Stimulated activated CD8-positive, alpha-beta memory T cell treated with anti-CD3 and anti-CD28 coated beads, Interleukin-4, amount 100 ng/mL, for 48 hours (primary cell): ENCODE results near the gene PRR36.
A peak's percentile ranks its signal among the peaks of the same experiment; 100 is the strongest.

Experiments used
- DNase-seq: peaks from one replicate; pipeline ENCODE4 v3.0.0-alpha.2; 2020

Gene PRR36

DNA sequence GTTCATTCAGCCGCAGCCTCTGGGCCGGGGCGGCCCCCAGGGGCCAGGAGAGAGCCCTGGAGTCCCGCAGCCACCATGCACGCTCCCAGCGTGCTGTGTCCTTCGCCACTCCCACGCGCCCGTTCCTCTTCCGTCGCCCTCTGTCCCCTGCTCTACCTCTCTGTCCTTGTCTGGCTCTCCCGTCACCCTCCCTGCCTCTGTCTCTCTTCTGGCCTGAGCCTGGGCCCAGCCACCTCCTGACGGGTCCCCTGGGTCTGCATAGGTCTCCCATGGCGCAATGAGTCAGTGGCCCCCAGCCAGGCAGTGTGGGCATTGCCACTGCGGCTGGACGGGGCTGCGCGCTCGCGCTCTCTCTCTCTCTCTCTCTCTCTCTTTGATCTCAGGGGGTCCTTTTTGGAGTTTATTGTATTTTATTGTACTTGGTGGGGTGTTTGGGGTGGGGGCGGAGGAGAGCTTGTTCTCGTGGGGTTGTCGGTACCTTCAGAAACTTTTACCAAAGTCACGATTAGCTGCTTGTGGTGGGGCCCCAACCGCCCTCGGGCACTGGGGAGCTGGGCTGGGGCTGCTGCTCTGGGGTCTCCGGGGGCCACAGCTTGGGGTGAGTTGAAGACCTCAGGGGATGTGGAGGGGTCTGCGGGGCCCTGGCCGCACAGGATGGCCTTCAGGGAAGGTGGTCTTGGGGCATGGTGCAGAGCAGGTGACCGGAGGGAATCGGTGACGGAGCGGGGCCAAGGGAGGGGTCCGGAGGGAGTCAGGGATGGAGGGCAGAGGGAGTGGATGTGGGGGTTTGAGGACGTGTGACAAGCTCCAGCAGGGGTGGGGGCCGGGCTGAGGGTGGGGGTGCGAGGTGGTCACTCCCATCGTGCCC, 38.7 kb upstream of the PRR36 start:
- no peak for DNase-seq

DNA sequence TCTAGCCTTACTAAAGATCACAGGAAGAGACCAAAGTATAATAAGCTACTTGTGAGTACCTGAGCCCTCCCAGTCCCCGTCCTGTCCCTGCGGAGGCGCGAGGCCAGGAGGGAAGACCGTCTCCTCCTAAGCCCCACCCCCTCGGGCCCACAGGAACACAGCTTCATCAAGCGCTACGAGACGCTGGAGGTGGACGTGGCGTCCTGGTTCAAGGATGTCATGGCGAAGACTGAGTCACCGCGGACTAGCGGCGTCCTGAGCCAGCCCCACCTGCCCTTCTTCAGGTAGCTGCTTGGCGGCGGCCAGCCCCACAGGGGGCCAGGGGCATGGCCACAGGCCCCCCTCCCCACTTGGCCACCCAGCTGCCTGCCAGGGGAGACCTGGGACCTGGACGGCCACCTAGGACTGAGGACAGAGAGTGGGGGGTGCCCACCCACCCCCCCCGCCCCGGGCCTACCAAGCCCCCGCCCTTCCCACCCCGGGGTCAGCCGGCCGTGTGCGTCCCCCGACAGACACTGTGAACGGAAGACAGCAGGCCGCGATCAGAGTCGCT, 38.0 kb upstream of the PRR36 start:
- no peak for DNase-seq

DNA sequence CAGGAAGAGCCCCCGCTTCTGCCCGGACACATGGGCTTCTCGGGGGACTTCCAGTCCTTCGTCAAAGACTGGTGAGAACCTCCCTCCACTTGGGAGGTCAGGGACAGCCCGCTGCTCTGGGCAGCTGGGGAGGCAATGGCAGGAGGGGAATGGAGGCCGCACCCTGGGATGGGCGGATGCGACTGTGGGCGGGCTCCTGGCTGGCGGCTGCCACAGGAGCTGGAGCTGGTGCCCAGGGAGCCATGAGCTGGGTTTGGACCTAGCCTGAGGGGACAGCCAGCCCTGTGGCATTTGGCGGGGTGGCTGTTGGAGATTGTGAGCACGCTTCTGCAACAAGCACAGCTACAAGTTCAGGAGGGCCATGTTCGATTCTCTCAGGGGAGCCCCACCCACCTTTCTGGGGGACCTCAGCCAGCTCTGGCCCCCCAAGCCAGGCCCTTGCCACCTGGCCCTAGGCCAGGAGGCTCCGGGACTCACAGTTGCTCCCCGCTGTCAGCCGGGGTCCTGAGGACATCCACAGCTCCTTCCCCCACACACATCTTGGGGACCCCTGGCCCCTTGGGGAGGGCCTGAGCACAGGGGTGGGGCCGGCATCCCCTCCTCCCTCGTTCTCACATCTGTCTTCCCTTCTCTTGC, 37.4 kb upstream of the PRR36 start:
- DNase-seq, result no peak

DNA sequence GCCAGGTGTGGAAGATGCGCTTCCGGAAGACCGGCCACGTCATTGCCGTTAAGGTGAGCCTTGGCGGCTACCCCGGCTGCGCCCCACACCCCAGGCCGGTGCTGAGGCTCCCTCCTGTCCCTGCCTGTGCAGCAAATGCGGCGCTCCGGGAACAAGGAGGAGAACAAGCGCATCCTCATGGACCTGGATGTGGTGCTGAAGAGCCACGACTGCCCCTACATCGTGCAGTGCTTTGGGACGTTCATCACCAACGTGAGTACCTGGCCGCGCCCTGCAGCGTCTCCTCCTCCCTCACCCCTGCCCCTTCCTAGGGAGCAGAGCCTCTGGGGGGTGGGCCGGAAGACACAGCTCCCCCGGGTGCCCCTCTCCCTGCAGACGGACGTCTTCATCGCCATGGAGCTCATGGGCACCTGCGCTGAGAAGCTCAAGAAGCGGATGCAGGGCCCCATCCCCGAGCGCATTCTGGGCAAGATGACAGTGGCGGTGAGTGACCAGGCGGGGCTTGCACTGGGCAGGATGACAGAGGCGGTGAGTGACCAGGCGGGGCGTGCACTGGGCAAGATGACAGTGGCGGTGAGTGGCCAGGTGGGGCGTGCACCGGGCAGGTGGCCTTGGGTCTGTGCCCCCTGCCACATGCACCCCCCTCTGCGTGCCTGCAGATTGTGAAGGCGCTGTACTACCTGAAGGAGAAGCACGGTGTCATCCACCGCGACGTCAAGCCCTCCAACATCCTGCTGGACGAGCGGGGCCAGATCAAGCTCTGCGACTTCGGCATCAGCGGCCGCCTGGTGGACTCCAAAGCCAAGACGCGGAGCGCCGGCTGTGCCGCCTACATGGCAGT, 36.4 kb upstream of the PRR36 start:
- no peak for DNase-seq

DNA sequence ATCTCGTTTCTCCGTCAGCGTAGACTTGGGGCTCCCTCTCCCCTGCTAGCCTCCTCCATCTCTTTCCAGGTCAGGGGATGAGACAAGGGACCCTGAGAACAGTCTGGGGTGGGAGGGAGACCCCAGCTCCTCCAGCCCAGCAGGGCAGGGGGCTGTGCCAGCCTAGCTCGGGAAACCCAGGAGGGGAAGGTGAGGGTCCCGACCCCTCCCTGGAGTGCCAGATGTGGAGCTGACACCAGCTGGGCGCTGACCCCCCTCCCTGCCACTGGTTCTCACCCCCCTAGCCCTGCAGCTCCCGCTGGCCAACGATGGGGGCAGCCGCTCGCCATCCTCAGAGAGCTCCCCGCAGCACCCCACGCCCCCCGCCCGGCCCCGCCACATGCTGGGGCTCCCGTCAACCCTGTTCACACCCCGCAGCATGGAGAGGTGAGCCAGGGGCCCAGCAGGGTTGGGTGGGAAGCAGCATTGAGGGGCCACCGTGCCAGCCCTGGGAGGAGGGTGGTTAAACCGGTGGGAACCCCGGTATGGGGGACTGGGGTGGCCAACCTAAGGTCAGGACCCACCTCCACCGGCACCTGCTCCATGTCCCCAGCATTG, 35.4 kb upstream of the PRR36 start:
- DNase-seq, result no peak

DNA sequence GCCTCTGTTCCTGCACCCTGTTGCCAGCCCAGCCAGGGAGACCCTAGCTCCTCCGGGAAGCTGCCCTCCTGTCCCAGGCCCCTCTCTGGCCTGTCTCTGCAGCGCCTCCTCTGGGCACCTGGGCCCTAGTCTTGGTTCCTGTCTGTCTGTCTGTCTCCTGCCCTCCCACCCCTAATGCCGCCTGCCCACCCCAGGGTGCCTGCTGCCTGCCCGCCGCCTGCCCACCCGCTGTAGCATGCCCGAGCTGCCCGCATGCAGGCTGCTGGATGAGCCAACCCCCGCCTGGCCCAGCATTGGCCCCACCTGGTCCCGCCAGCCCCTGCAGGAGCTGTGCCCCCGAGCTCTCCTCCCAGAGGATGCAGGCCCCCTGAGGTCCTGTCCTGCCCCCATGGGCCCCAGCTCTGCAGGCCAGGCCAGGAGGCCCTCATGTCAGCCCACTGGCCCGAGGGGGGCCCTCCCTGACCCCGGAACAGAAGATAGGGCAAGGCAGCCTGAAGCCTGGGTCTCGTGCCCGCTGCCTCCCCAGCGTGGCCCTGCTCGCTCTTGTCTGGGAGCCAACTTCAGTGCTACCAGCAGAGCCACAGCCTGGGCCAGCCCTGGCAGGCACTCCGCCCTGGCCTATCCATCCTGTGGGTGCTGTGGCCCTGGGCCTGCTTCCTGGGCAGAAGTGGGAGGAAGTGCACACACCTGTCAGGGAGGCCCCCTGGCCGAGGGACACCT, 34.7 kb upstream of the PRR36 start:
- no peak for DNase-seq

DNA sequence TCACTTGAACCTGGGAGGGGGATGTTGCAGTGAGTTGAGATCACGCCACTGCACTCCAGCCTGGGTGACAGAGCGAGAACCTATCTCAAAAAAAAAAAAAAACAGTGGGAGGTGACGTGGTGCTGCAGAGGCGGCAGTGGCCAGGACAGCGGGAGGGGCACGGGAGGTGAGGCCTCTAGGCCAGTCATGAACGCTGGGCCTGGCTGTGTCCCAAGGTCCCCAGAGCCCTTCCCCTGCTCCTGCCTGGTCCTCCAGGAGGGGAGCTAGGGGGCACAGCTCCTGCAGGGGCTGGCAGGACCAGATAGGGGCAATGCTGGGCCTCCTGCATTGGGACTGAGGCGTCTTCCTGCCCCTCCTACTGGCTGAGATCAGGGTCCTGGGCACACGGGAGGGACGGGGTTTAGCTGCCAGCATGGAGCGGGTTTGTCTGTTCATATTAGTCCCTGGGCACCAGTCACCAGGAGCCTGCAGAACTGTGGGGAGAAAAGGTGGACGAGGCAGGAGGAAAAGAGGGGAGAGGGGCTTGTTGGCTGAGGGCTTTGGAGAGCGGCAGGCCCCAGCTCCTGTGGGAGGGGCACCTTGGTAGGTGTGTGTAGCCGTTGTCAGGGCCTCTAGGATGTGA, 34.0 kb upstream of the PRR36 start:
- no peak for DNase-seq

DNA sequence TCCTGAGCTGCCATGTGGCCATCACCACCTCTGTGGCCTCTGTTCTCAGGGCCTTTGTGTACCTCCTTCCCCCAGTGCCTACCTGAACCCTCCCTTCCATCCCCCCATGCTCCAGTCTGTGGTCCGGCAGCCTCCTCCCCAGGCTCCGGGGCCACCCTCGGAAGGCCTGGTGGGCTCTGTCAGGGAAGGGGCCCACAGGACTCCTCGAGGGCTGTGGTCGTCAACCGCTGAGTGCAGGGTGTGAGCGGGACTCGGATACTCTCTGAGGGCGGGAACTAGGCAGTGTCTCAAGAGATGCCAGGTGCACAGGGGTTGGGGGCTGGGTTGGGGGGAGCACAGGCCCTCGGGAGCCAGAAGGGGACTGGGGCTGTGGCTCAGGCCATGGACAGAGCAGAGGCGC, 33.4 kb upstream of the PRR36 start:
- no peak for DNase-seq

DNA sequence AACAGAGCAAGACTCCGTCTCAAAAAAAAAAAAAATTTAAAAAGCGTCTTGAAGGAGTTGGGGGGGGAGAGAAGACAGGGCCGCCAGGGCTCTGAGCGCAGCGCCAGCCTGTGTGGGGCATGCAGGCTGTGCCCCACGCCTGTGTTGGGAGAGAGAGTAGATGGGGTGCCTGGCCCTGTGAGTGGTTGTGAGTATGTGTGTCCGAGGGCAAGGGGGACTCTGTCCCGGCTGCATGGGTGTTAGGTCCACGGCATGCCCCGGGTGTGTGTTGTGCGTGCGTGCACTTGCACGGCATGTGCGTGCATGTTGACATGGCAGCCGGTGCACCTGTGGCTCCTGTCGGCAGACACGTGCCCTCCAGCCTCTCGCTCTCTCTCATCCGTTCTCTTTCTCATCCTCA, 32.9 kb upstream of the PRR36 start:
- no peak for DNase-seq

DNA sequence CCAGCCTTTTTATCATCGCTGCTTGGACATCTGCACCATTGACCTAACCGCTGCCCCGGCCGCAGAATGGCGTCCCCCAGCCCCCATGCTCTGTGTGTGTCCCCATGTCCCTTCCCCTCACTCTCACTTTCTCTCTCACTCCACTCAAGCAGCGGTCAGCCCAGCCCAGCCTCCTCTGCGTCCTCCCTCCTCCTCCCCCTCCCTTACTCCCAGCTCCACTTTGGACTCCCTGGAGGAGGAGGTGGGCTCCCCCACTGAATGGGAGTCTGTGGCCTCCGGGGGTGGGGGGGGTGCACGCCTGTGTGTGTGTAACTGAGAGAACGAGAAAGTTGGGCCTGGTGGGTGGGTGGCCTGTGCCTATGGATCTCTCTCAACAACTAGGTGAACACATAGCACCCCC, 31.7 kb upstream of the PRR36 start:
- DNase-seq, result no peak

DNA sequence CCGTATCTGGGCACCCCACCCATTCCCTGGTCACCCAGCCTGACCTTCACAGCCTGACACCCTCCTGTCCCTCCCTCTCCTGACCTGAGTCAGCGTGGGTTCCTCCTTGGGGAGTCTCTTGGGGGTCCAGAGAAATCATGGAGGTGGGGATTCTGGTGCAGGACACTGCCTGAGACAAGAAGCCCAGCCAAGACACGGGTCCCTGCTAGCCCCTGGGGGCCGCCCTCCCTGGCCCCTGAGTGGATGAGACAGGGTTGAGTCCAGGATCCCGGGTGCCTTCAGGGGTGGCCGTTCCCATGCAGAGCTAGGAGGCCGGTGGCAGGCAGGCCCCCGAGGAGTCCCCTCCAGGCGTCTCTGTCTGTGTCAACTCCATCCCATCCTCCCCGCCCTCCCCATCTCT, 31.1 kb upstream of the PRR36 start:
- no peak for DNase-seq

DNA sequence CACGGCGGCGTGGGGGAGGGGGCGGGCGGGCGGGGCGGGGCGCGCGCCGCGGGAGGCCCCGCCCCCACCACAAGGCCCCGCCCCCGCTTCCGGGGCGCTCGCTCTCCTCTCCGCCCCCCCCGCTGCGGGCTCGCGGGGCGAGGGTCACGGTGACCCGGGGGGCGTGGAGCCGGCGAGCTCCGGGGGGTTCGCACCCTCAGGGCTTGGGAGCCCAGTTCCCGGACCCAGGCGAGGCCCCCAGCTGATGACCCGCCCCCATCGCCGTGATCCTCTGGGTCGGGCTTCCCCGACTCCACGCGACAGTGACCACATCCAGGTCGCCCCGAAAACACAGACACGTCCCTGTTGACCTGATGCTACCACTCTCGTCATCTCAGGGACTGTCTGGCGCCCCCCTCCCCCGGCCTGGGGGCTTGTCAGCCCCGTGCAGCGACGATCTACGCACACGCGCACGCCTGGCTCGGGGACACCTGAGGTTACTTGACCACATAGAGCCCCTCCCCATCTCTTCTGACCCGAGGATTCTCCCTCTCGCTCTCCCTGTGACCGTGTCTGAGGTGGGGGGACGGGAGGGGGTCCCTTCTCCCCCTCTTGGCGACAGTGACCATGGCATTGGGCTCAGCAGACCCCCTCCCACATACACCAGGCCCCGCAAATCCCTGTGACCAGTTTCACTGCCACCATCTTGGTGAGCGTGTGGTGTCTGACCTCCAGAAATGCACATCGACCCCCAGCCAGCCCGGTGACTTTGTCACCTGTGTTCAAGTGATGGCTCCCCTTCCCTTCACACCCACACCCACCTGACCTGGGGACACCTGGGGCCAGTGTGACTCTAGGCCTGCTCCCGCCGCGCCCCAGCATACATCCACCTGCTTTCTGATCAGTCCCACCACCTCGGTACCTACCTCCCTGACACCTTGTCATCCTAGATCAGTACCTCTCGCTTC, 30.2 kb upstream of the PRR36 start:
- DNase-seq, result peak; percentile 67

DNA sequence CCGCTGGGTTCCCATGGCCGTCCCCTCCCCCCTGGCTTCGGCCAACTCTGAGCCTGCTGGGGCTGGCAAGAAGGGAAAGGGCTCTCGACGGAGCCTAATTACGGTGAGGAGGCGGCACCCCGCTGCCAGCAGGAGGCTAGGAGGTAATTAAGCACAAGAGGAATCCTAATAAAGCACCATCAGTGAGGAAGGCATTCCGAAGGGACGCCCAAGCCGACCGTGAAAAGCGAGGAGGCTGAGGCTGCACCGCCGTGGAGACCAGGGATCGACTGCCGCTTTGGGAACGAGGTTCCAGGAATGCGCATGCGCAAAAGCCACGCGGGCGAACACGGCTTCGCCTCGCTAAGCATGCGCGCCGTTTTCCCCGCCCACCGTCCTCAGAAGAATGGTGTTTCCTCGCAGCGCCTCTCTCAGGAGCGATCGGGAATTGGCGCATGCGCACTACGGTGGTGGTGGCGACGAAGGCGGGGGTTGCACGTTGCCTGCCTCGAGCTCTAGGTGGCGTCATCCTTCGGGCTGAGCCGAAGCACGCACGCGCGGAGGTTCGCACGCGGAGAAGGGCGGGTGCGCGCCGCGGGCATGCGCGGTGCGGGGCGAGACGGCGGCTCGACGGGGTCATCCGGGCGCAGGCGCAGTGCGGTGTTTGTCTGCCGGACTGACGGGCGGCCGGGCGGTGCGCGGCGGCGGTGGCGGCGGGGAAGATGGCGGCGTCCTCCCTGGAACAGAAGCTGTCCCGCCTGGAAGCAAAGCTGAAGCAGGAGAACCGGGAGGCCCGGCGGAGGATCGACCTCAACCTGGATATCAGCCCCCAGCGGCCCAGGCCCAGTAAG, 29.3 kb upstream of the PRR36 start, which contains the start of gene MAP2K7:
TSS of gene MAP2K7 (plus strand) at position 634 of the 830 bp plus-strand sequence. CDS start at position 702, 68 bp downstream.
- peak; percentile 100 for DNase-seq

DNA sequence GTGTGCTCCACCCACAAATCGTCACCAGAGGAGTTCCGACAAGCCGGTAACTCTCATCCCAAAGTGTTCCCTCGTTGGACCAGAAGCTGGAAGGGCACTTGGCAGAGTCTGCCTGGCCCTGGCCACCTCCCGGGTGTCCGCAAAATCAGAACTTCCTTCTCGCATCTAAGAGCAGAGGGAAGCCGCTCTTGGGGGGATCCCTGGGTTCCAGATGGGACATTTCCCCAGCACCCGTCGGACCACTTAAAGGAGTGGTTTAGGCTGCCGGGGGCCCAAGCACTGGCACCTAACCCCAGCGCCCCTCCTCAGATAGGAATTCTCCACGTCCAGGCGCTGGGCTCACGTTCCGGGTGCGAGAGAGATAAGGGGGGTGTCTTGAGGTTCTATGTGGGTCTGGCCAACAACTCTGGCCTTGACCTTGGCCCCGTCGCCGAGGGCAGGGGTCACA, 28.6 kb upstream of the PRR36 start:
- DNase-seq, result no peak

DNA sequence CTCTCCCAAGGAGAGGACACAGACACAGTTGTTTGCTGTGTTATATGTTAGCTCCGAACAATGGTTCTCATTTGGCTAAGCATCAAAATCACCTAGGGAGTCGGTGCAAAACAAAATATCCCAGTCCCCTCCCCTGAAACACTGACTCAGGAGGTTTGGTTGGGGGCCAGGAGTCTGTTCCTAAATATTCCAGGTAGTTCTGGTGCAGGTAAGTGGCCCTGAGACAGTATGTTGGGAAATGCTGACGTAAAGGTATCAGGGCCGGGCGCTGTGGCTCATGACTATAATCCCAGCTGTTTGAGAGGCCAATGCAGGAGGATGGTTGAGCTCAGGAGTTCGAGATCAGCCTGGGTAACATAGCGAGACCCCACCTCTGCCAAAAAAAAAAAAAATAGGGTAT, 27.1 kb upstream of the PRR36 start:
- DNase-seq, result no peak

DNA sequence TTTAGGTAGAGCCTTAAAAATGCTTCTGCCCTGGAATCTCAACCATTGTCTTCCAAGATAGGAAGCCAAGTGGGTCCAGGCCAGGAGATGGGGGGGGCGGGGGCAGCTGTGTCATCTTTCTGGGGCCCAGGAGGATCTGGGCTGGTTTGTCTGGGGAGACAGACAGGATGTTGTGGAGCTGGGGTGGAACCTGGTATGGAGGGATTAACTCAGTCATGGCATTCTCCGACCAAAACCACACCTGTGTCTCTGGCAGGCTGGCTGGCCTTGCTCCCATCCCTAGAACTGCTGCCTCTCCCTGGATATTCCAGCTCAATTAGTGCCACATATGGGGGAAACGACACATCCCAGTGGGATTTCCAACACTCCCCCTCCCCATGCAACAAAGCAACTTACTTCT, 26.7 kb upstream of the PRR36 start:
- no peak for DNase-seq

DNA sequence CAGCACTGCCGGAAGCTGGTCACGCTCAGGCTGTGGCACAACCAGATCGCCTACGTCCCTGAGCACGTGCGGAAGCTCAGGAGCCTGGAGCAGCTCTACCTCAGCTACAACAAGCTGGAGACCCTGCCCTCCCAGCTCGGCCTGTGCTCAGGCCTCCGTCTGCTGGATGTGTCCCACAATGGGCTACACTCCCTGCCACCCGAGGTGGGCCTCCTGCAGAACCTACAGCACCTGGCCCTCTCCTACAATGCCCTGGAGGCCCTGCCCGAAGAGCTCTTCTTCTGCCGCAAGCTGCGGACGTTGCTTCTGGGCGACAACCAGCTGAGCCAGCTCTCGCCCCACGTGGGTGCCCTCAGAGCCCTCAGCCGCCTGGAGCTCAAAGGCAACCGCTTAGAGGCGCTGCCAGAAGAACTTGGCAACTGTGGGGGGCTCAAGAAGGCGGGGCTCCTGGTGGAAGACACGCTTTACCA, 26.2 kb upstream of the PRR36 start:
- DNase-seq, result no peak

DNA sequence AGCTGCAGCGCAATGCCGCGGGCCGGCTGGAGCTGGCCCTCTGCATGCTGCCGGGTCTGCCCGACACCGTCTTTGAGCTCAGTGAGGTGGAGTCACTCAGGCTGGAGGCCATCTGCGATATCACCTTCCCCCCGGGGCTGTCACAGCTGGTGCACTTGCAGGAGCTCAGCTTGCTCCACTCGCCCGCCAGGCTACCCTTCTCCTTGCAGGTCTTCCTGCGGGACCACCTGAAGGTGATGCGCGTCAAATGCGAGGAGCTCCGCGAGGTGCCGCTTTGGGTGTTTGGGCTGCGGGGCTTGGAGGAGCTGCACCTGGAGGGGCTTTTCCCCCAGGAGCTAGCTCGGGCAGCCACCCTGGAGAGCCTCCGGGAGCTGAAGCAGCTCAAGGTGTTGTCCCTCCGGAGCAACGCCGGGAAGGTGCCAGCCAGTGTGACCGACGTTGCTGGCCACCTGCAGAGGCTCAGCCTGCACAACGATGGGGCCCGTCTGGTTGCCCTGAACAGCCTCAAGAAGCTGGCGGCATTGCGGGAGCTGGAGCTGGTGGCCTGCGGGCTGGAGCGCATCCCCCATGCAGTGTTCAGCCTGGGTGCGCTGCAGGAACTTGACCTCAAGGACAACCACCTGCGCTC, 25.7 kb upstream of the PRR36 start:
- DNase-seq, result no peak

DNA sequence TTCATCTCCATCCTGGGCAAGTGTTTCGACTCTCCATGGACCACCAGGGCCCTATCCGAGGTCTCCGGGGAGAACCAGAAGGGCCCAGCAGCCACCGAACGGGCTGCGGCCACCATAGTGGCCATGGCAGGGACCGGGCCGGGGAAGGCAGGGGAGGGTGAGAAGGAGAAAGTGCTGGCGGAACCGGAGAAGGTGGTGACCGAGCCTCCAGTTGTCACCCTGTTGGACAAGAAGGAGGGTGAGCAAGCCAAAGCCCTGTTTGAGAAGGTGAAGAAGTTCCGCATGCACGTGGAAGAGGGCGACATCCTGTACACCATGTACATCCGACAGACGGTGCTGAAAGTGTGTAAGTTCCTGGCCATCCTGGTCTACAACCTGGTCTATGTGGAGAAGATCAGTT, 24.8 kb upstream of the PRR36 start:
- no peak for DNase-seq
